GM10248 (cell line): Measurements from ENCODE around the gene YAP1.

Experiments used
- CTCF ChIA-PET: fragments of 300-600 bp; sonication (Branson Sonifier 250); formaldehyde crosslinking; extraction: SDS; loops from one replicate; lab custom pipeline; 2021; ENCODE audit warnings: antibody characterized with exemption; lab: Yijun Ruan, JAX
- POLR2A ChIA-PET: fragments of 350-650 bp; sonication (Branson Sonifier 250); formaldehyde crosslinking; extraction: SDS; loops from one replicate; lab custom pipeline; 2020; ENCODE audit warnings: antibody characterized with exemption; lab: Yijun Ruan, JAX
- DNase-seq: peaks from one replicate; pipeline ENCODE4 v3.0.0; 2012; ENCODE audit errors: extremely low spot score
- TF ChIP-seq, protein P1 (sequence below): IDR thresholded peaks from 2 replicates; pipeline ENCODE4 v1.5.1; 2012; ENCODE audit warnings: mild to moderate bottlenecking, low read depth; ENCODE audit errors: extremely low read depth, missing control alignments, control extremely low read depth

Gene YAP1

DNA sequence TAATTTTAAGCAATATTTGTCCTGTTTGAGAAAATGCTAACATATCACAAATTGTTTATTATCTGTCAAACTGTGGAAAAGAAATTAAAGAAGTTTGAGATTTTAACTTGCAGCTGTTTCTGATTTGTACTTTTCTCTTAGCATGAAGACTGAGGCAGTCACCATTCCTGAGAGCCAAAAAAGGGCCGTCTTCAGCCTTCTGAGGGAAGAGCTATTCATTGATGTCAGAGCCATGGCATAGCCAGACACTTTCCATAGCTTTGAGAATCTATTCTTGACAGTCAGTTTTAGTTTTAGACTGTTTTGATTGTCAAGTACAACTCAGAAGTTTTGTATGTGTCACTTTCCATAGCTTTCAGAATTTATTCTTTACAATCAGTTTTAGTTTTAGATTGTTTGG is 32.1 kb downstream of the YAP1 start:
- no peak for DNase-seq
- CTCF ChIA-PET = no interaction called here
- POLR2A ChIA-PET = no interaction called here
- TF ChIP-seq, protein P1, sequence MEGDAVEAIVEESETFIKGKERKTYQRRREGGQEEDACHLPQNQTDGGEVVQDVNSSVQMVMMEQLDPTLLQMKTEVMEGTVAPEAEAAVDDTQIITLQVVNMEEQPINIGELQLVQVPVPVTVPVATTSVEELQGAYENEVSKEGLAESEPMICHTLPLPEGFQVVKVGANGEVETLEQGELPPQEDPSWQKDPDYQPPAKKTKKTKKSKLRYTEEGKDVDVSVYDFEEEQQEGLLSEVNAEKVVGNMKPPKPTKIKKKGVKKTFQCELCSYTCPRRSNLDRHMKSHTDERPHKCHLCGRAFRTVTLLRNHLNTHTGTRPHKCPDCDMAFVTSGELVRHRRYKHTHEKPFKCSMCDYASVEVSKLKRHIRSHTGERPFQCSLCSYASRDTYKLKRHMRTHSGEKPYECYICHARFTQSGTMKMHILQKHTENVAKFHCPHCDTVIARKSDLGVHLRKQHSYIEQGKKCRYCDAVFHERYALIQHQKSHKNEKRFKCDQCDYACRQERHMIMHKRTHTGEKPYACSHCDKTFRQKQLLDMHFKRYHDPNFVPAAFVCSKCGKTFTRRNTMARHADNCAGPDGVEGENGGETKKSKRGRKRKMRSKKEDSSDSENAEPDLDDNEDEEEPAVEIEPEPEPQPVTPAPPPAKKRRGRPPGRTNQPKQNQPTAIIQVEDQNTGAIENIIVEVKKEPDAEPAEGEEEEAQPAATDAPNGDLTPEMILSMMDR = no peak

DNA sequence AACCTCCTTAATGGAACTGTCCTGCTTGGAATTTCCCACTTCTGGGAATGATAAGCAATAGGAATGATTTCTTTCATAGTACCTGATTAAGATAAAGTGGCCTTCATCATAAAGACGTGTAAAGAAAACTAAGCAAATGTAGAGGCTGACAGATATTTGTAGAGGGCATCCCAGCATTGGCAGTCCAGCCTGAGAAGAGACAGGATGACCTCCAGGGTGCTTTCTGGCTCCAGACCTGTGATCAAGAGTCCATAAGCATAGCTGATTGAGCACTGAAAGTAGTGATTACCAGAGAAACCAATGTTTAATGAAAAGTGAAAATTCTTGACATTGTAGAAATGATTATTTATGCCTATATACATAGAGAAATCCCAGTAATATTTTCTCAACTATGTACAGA is 33.6 kb downstream of the YAP1 start:
- ChIA-PET CTCF (no interaction called here), POLR2A (no interaction called here)
- no peak for DNase-seq
- TF ChIP-seq, protein P1 = no peak

DNA sequence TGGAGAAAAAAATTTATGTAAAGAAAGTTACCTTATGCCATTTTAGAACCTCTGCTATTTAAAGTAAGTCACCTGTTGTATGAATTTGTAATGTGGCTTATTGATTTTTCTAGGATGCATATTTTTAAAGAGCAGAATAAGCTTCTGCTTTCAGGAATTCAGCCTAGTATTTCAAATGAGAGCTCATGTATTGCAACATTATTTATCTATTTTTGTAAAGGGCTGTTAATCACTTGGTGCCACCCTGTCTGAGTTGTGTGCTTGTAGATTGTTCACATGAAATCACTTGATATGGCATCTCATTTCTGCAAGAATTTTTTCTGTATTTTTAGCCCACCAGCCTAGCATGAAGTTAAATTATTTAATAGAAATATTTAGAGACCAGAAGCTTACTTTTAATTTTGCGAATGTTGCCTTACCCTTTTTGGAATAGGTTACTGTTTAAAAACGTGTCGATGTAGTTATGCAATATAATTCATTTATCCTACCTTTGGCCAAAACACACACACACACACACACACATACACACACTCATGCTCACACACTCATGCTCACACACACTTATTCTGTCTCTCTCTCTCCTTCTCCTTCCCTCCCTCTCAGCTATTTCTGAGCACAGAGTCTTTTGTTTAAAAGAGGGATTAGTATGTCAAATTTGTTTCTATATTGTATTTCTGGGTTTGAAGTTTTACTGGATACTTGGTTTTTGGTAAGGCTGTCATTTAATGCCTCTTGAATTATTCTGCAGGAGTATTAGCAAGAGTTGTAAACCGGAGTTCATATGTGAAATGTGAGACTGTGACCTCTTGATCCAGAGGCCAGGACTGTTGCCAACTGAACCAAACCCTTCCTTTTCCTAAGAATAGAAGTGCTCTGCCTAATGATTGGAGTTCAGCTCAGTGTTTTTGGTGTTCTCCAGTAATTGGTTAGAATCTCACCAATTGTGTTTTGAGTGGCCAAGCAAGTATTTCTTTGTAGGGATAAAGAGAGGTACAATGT is 34.4 kb downstream of the YAP1 start:
- DNase-seq = no peak
- POLR2A ChIA-PET = no interaction called here
- TF ChIP-seq, protein P1 = no peak
- CTCF ChIA-PET = no interaction called here

DNA sequence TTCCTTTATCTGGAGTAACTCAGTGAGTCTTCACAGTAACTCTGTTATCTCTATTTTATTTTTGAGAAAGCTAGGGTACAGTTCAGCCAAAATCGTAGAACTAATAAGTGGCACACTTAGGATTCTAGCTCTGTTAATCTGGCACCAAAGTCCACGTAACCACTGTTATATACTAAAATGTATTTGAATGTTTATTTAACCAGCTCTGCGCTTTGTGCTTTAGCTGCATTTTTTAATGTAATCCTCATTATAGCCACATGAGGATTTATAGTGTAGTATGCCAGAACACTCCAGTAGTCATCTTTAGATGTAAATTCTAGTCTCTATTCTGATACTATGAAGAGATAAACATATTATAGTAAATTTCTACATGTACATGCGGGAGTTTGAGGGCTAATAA is 36.8 kb downstream of the YAP1 start:
- ChIA-PET POLR2A (no interaction called here), CTCF (interaction anchor here (1.3 kb wide), 1 partner anchor 13 kb away, joined by 3 read pairs; no protein-coding TSS in a partner anchor)
- no peak for DNase-seq
- TF ChIP-seq, protein P1 = no peak

DNA sequence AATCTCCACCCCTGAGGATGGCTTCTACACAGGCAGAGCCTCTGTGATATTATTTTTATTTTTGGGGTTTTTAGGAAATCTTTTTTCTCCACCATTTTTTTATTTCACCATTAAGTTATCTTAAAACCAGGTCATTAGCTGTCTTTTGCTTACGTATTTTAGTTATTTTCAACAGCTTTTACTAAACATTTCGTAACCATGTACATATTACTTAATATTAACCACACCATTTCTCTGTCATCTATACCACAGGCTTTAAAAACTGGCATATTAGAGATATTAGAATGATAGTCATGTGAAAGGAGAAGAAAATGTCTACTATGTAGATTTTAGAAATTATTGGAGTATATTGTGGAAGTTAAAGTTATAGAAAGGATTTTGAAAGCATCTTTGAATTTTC is 37.4 kb downstream of the YAP1 start:
- TF ChIP-seq, protein P1 = no peak
- POLR2A ChIA-PET = no interaction called here
- CTCF ChIA-PET = interaction anchor here (0.8 to 1.3 kb wide), 3 partner anchors 12 to 140 kb away, joined by 3 read pairs; no protein-coding TSS in a partner anchor
- DNase-seq = no peak

DNA sequence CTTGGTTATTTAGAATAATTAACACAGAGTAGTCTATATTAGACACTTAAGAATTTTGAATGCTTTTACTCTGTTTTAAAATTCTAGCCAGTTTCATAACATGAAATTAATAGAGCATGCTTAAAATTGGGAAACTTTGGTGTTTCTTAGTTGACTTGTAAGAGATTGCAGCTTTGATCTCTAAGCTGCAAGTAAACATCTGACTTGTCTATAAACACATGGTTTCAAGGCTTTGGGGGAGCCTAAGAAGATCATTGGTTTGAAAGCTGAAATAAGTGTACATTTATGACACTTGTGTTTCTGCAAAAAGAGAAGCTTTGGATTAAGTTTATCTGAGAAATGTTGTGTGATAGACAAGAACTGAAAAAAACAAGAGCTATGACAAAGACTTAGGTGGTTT is 37.8 kb downstream of the YAP1 start:
- ChIA-PET CTCF (interaction anchor here (0.8 to 1.3 kb wide), 3 partner anchors 12 to 141 kb away, joined by 3 read pairs; no protein-coding TSS in a partner anchor), POLR2A (no interaction called here)
- TF ChIP-seq, protein P1 = no peak
- no peak for DNase-seq
